ENCODE results near the gene NINL. TPM values are rescaled to one million over a fixed set of nuclear protein-coding genes. Genes with fewer than 3 reads are reported as not detected.

NINL gene
- total and polyA plus RNA-seq, 2 of the 8 experiments (the other 6 are each of a cell fraction or from before 2014, with no cell fraction given): 15.3 to 30.0 TPM

DNA sequence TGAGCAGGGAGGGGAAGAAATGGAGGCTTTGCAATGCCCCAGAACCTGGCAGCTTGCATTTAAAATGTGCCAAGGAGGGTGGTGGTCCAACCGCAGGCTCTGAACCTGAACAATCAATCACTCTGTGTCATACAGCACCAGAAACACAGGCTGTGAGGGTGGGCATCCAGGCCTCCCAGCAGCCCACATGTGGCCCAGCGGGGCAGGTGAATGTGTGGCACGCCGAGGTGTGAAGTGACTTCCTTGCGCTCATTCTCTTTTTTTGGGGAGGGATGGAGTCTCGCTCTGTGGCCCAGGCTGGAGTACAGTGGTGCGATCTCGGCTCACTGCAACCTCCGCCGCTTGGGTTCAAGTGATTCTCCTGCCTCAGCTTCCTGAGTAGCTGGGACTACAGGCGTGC, 97.4 kb downstream of the NINL start (continued):
- TF ChIP-seq KDM1A (IDR thresholded peaks at IDR 0.05; ENCODE audit: borderline replicate concordance, low read length) (no peak), EGR1 (IDR thresholded peaks at IDR 0.05; ENCODE audit: borderline replicate concordance, low read depth, low read length) (no peak)
